ENCODE measurements around the gene MSI2.
"Not testable (repeated sequence)": the region's sequence is repeated elsewhere in the genome, so short reads cannot be mapped to it uniquely, and the experiment has no call there.

The MSI2 gene

GRCh38 chr17:57609878-57610270, 353.6 kb downstream of the MSI2 start:
- Histone ChIP-seq H3K27ac (no peak overlapping the region), H3K36me3 (ENCODE audit: insufficient read depth, low read length) (no peaks in the 10 kb centered on the region), H3K9me3 (ENCODE audit: low read depth, low read length) (no peaks in the 10 kb centered on the region), H3K4me3 (no peak overlapping the region), H3K9ac (ENCODE audit: insufficient read length) (no peak overlapping the region)
- TF ChIP-seq EZH2 (IDR thresholded peaks at IDR 0.05) (no peak), POLR2AphosphoS5 (IDR thresholded peaks at IDR 0.05; ENCODE audit: borderline replicate concordance, low read depth, low read length) (no peak), FOXP2 (optimal IDR thresholded peaks at IDR 0.05; ENCODE audit: control extremely low read depth, extremely low read length, insufficient read depth) (no peak)
- DNase-seq (ENCODE audit: low read depth, low spot score) = no peak

GRCh38 chr17:57612202-57613071, 356.1 kb downstream of the MSI2 start:
- no peak overlapping the region for H3K9ac ChIP-seq (ENCODE audit: insufficient read length)
- H3K4me3 ChIP-seq = no peak overlapping the region
- TF ChIP-seq EZH2 (IDR thresholded peaks at IDR 0.05) = no peak
- no peak for TF ChIP-seq POLR2AphosphoS5 (IDR thresholded peaks at IDR 0.05; ENCODE audit: borderline replicate concordance, low read depth, low read length)
- TF ChIP-seq FOXP2 (optimal IDR thresholded peaks at IDR 0.05; ENCODE audit: control extremely low read depth, extremely low read length, insufficient read depth) = no peak
- DNase-seq (ENCODE audit: low read depth, low spot score) = no peak
- no peak overlapping the region for H3K27ac ChIP-seq
- H3K36me3 ChIP-seq (ENCODE audit: insufficient read depth, low read length) = no peaks in the 10 kb centered on the region
- no peaks in the 10 kb centered on the region; the same call in 1 of the 2 replicates for H3K9me3 ChIP-seq (ENCODE audit: low read depth, low read length)

- DNase-seq (ENCODE audit: low read depth, low spot score) = no peak
- TF ChIP-seq EZH2 (IDR thresholded peaks at IDR 0.05) (no peak), FOXP2 (optimal IDR thresholded peaks at IDR 0.05; ENCODE audit: control extremely low read depth, extremely low read length, insufficient read depth) (no peak)
- no peak overlapping the region for H3K4me3 ChIP-seq
- H3K9ac ChIP-seq (ENCODE audit: insufficient read length) = no peak overlapping the region
- H3K27ac ChIP-seq = no peak overlapping the region
- H3K36me3 ChIP-seq (ENCODE audit: insufficient read depth, low read length) = no peaks in the 10 kb centered on the region
- no peaks in the 10 kb centered on the region; the same call in 1 of the 2 replicates for H3K9me3 ChIP-seq (ENCODE audit: low read depth, low read length)
Measured at GRCh38 chr17:57614742-57615141, 358.4 kb downstream of the MSI2 start.

- Histone ChIP-seq H3K4me3 (no peak overlapping the region), H3K9ac (ENCODE audit: insufficient read length) (no peak overlapping the region), H3K9me3 (ENCODE audit: low read depth, low read length) (no peaks in the 10 kb centered on the region; the same call in 1 of the 2 replicates), H3K36me3 (ENCODE audit: insufficient read depth, low read length) (no peaks in the 10 kb centered on the region), H3K27ac (no peak overlapping the region)
- DNase-seq (ENCODE audit: low read depth, low spot score) = no peak
- no peak for TF ChIP-seq FOXP2 (optimal IDR thresholded peaks at IDR 0.05; ENCODE audit: control extremely low read depth, extremely low read length, insufficient read depth)
- no peak for TF ChIP-seq POLR2AphosphoS5 (IDR thresholded peaks at IDR 0.05; ENCODE audit: borderline replicate concordance, low read depth, low read length)
- no peak for TF ChIP-seq EZH2 (IDR thresholded peaks at IDR 0.05)
Measured at GRCh38 chr17:57615836-57616757, 359.8 kb downstream of the MSI2 start.

- H3K9me3 ChIP-seq (ENCODE audit: low read depth, low read length) = no peaks in the 10 kb centered on the region; the same call in 1 of the 2 replicates
- H3K27ac ChIP-seq = no peak overlapping the region
- no peak for TF ChIP-seq POLR2AphosphoS5 (IDR thresholded peaks at IDR 0.05; ENCODE audit: borderline replicate concordance, low read depth, low read length)
- no peak for TF ChIP-seq EZH2 (IDR thresholded peaks at IDR 0.05)
- TF ChIP-seq FOXP2 (optimal IDR thresholded peaks at IDR 0.05; ENCODE audit: control extremely low read depth, extremely low read length, insufficient read depth) = no peak
- no peaks in the 10 kb centered on the region for H3K36me3 ChIP-seq (ENCODE audit: insufficient read depth, low read length)
- H3K4me3 ChIP-seq = no peak overlapping the region
- H3K9ac ChIP-seq (ENCODE audit: insufficient read length) = no peak overlapping the region
- DNase-seq (ENCODE audit: low read depth, low spot score) = no peak
Measured at GRCh38 chr17:57617218-57617617, 360.9 kb downstream of the MSI2 start.

GRCh38 chr17:57619061-57619937, 363.0 kb downstream of the MSI2 start:
- no peak for TF ChIP-seq POLR2AphosphoS5 (IDR thresholded peaks at IDR 0.05; ENCODE audit: borderline replicate concordance, low read depth, low read length)
- no peak for TF ChIP-seq FOXP2 (optimal IDR thresholded peaks at IDR 0.05; ENCODE audit: control extremely low read depth, extremely low read length, insufficient read depth)
- no peak for TF ChIP-seq EZH2 (IDR thresholded peaks at IDR 0.05)
- no peak for DNase-seq (ENCODE audit: low read depth, low spot score)
- Histone ChIP-seq H3K9ac (ENCODE audit: insufficient read length) (no peak overlapping the region), H3K27ac (no peak overlapping the region), H3K36me3 (ENCODE audit: insufficient read depth, low read length) (no peaks in the 10 kb centered on the region), H3K4me3 (no peak overlapping the region), H3K9me3 (ENCODE audit: low read depth, low read length) (no peaks in the 10 kb centered on the region; the same call in 1 of the 2 replicates)

- TF ChIP-seq FOXP2 (optimal IDR thresholded peaks at IDR 0.05; ENCODE audit: control extremely low read depth, extremely low read length, insufficient read depth) (no peak), EZH2 (IDR thresholded peaks at IDR 0.05) (no peak), POLR2AphosphoS5 (IDR thresholded peaks at IDR 0.05; ENCODE audit: borderline replicate concordance, low read depth, low read length) (no peak)
- no peaks in the 10 kb centered on the region; the same call in 1 of the 2 replicates for H3K9me3 ChIP-seq (ENCODE audit: low read depth, low read length)
Measured at GRCh38 chr17:57620576-57620975, 364.3 kb downstream of the MSI2 start.

GRCh38 chr17:57621791-57622190, 365.5 kb downstream of the MSI2 start:
- H3K9me3 ChIP-seq (ENCODE audit: low read depth, low read length); H3K4me3 ChIP-seq; H3K9ac ChIP-seq (ENCODE audit: insufficient read length); DNase-seq (ENCODE audit: low read depth, low spot score); H3K36me3 ChIP-seq (ENCODE audit: insufficient read depth, low read length); H3K27ac ChIP-seq: not testable (repeated sequence)

More at GRCh38 chr17:57620576-57620975, 364.3 kb downstream of the MSI2 start:
- no peaks in the 10 kb centered on the region for H3K36me3 ChIP-seq (ENCODE audit: insufficient read depth, low read length)
- DNase-seq (ENCODE audit: low read depth, low spot score) = no peak
- no peak overlapping the region for H3K9ac ChIP-seq (ENCODE audit: insufficient read length)
- no peak overlapping the region for H3K27ac ChIP-seq
- no peak overlapping the region for H3K4me3 ChIP-seq

Data from SK-N-MC (cell line).